DND-41 (cell line): ENCODE results near the gene SPATA12.

Experiments used
- ATAC-seq: fragments of 200-7000 bp; cut with Tn5 transposase; 3 replicates; pipeline ENCODE4 v1.9.1; 2021; ENCODE audit warnings: low read depth; ENCODE audit not compliant: insufficient read depth
- DNase-seq: peaks from one replicate; pipeline ENCODE4 v3.0.0-alpha.2; 2020
- H2AFZ ChIP-seq: 2 replicates; pipeline ENCODE4 v1.6.0; 2012; ENCODE audit warnings: low read depth, low read length
- H3K27ac ChIP-seq: 2 replicates; pipeline ENCODE4 v1.5.1; 2012; ENCODE audit warnings: low read length, inconsistent platforms
- H3K27me3 ChIP-seq: fragments of 200-600 bp; sonication (generic); 2 replicates; pipeline ENCODE4 v1.6.0; 2012; ENCODE audit warnings: low read length, mild to moderate bottlenecking, inconsistent platforms; ENCODE audit not compliant: insufficient read depth, poor library complexity
- H3K36me3 ChIP-seq: 2 replicates; pipeline ENCODE4 v1.5.1; 2012; ENCODE audit warnings: low read length, inconsistent platforms; ENCODE audit not compliant: insufficient read depth
- H3K4me1 ChIP-seq: 2 replicates; pipeline ENCODE4 v1.5.1; 2012; ENCODE audit warnings: mild to moderate bottlenecking, low read length; ENCODE audit not compliant: insufficient read depth
- H3K4me2 ChIP-seq: 2 replicates; pipeline ENCODE4 v1.6.0; 2012; ENCODE audit warnings: mild to moderate bottlenecking, moderate library complexity, low read length, inconsistent platforms; ENCODE audit not compliant: insufficient read depth
- H3K4me3 ChIP-seq, 2 experiments: fragments of 200-600 bp in 1 of 2; shearing (Covaris generic) in 1 of 2; 2 replicates each; pipeline ENCODE4 v1.5.1; 2012 to 2016; ENCODE audit warnings: inconsistent platforms in 2 of 2, low read length in 2 of 2, mild to moderate bottlenecking in 2 of 2, low read depth in 1 of 2, moderate library complexity in 1 of 2
- H3K79me2 ChIP-seq: 2 replicates; pipeline ENCODE4 v1.6.0; 2012; ENCODE audit warnings: low read length, inconsistent platforms; ENCODE audit not compliant: insufficient read depth
- H3K9ac ChIP-seq: 2 replicates; pipeline ENCODE4 v1.6.0; 2012; ENCODE audit warnings: low read depth, mild to moderate bottlenecking, inconsistent platforms, low read length, moderate library complexity
- H3K9me3 ChIP-seq: 2 replicates; pipeline ENCODE4 v1.5.1; 2012; ENCODE audit warnings: low read length, moderate library complexity, mild to moderate bottlenecking, inconsistent platforms; ENCODE audit not compliant: insufficient read depth, severe bottlenecking
- H4K20me1 ChIP-seq: 2 replicates; pipeline ENCODE4 v1.6.0; 2012; ENCODE audit warnings: low read length; ENCODE audit not compliant: insufficient read depth
- EZH2 ChIP-seq: IDR thresholded peaks from 3 replicates; pipeline ENCODE4 v1.6.1; 2012; ENCODE audit warnings: borderline replicate concordance, low read depth, mild to moderate bottlenecking, moderate library complexity, low read length, inconsistent platforms; ENCODE audit not compliant: severe bottlenecking
- TF ChIP-seq, protein P1 (sequence below): IDR thresholded peaks from 2 replicates; pipeline ENCODE4 v1.5.1; 2012; ENCODE audit warnings: borderline replicate concordance, low read length, moderate library complexity, mild to moderate bottlenecking; ENCODE audit not compliant: poor library complexity, severe bottlenecking; ENCODE audit errors: extremely low read depth

SPATA12 gene

DNA sequence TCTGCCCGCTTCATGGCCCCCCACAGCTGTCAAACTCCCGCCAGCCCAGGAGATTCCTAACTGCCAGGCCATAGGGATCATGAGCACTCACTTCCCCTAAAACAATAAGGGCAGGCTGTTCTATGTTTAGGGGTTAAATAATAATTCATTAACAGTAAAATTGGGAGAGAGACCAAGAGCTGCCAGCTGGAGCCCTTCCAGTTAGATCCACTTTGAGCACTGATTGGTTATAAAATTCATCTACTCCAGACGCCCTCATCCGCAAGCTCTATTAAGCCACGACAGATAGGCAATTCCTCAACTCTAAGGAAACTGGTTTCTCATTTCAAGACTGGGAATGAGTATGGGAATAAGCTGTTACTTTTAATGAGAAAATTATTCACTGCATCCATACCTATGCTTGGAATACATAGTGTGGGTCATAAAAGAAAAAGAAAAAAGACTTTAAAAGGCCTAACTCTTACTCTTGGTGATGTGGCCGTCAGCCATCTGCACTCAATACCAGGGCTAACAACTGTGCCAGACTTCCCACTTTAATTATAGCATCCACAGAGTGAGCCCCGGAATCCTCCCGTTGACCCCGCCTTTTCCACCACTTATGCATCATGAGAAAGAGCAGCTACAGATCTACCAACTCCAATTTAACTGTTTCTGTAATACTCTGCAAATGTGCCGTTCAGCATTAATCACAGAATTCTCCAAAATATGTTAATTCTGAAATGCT, 60.1 kb downstream of the SPATA12 start:
- Histone ChIP-seq H3K4me3 (no peak overlapping the region), H3K79me2 (no peaks in the 10 kb centered on the region), H2AFZ (no peak overlapping the region), H3K36me3 (no peaks in the 10 kb centered on the region), H4K20me1 (no peaks in the 10 kb centered on the region), H3K4me1 (no peaks in the 10 kb centered on the region), H3K9me3 (no peaks in the 10 kb centered on the region), H3K9ac (no peak overlapping the region), H3K27ac (no peak overlapping the region), H3K27me3 (peaks cover 10% of the 10 kb centered on the region), H3K4me2 (no peak overlapping the region)
- DNase-seq (no peak), ATAC-seq (no peak)
- TF ChIP-seq EZH2, result no peak
- TF ChIP-seq, protein P1, sequence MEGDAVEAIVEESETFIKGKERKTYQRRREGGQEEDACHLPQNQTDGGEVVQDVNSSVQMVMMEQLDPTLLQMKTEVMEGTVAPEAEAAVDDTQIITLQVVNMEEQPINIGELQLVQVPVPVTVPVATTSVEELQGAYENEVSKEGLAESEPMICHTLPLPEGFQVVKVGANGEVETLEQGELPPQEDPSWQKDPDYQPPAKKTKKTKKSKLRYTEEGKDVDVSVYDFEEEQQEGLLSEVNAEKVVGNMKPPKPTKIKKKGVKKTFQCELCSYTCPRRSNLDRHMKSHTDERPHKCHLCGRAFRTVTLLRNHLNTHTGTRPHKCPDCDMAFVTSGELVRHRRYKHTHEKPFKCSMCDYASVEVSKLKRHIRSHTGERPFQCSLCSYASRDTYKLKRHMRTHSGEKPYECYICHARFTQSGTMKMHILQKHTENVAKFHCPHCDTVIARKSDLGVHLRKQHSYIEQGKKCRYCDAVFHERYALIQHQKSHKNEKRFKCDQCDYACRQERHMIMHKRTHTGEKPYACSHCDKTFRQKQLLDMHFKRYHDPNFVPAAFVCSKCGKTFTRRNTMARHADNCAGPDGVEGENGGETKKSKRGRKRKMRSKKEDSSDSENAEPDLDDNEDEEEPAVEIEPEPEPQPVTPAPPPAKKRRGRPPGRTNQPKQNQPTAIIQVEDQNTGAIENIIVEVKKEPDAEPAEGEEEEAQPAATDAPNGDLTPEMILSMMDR, result no peak
